GM19468 (cell line): ENCODE results near the gene IGFLR1.
"Not testable (repeated sequence)": the region's sequence is repeated elsewhere in the genome, so short reads cannot be mapped to it uniquely, and the experiment has no call there.

Experiments
- ATAC-seq: cut with Tn5 transposase; IDR thresholded peaks from one replicate; pipeline ENCODE4 v1.9.1; 2021; ENCODE audit warnings: mild to moderate bottlenecking, moderate library complexity, moderate number of reproducible peaks; ENCODE audit not compliant: unreplicated experiment; ENCODE audit errors: extremely low read depth

IGFLR1 gene

GRCh38 chr19:35714601-35715354, 27.5 kb downstream of the IGFLR1 start:
- ATAC-seq, result no peak

GRCh38 chr19:35713904-35714495, 28.3 kb downstream of the IGFLR1 start:
- ATAC-seq, result no peak

DNA sequence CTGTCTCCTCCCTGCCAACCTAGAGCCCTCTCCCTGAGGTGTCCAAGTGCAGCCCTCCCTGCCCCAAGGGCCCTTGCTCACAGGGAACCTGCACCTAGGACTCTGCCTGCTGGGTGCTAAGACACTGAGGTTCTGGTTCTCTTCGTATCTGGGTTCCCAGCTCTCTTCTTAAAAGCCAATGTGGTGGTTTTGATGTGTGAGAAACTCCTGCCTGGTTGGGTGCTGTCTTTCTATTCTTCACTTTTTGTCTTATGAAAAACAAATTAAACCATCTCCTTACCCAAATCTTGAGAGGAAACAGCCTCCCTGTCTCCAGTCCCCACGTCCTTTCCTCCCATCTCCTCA, 28.8 kb downstream of the IGFLR1 start:
- ATAC-seq, result no peak

DNA sequence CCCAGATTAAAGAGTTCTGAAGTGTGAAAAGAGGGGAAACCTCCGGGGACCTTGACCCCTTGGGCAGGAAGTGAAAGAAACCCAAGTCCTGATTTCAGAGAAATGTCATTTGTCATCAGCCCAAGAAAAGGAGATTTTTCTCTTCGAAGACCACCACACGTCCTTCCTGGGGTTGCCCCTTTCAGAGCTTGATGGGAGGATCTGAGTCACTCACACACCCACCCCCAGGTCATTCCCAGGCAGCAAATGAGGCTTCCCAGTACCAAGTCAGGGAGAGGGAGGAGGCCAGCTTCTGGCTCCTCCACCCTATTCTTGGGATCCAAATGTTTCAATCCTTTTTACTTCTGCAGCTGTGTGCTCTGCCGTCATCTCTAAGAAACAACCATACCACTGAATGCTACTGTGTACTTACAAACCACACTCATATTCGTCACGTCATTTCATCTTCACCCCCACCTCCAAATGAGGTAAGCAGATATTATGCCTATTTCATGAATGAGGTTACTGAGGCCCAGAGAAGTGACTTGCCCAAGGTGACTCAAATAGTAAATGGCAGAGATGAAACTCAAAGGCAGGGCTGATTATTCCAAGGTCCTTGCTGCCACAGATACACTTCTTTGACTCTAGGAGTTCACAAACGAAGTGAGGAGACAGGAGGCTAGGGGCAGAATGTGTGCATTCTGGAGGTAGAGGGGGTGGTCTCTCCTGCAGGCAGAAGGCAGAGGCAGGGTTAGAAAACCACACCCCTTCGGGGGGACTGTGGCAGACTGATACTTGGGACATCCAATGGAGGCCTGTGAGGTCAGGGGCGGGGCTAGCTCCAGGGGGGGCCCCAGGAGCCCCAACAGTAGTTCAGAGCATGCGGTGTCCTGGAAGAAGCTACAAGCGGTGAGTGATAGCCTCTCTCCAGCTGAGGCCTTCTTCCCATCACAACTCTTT, 29.4 kb downstream of the IGFLR1 start:
- no peak for ATAC-seq

GRCh38 chr19:35710784-35711723, 31.2 kb downstream of the IGFLR1 start:
- no peak for ATAC-seq

- ATAC-seq, result no peak
Measured at GRCh38 chr19:35708391-35708790, 33.9 kb downstream of the IGFLR1 start.

DNA sequence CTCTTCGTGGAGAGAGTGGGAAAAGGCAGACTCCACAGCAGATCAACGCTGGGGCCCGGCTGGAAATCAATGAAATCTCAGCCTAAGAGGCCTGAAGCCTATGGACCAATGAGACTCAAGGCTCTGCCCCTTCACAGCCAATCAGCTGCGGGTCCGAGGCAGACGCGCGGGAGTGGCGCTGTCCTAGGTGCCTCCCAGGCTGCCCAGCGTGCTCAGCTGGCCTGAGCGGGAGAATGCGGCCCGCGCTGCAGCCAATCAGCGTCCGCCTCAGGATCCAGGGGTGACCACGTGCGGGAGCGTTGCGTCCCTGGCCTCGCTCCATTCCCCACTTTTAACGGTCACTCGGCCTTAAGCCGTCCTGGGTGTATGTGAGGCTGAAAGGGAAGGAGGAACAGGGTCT, 38.0 kb downstream of the IGFLR1 start, which contains the start of gene ZBTB32:
Gene ZBTB32 (plus strand): TSS at position 341 of the 400 bp plus-strand sequence. CDS start 10,069 bp downstream, outside the sequence.
- no peak for ATAC-seq

DNA sequence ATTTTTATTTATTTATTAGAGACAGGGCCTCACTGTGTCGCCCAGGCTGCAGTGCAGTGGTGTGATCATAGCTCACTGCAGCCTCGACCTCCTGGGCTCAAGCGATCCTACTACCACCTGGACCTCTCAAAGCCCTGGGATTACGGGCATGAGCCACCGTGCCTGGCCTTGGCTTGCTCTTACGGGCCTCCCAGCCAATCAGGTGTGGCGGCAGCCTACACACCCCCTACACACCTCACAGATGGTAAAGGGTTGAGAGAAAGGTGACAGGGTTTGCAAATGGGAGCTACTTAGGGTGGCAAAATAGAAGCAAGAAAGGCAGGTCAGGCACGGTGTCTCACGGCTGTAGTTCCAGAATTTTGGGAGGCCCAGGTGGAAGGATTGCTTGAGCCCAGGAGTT, 38.9 kb downstream of the IGFLR1 start:
- no peak for ATAC-seq

DNA sequence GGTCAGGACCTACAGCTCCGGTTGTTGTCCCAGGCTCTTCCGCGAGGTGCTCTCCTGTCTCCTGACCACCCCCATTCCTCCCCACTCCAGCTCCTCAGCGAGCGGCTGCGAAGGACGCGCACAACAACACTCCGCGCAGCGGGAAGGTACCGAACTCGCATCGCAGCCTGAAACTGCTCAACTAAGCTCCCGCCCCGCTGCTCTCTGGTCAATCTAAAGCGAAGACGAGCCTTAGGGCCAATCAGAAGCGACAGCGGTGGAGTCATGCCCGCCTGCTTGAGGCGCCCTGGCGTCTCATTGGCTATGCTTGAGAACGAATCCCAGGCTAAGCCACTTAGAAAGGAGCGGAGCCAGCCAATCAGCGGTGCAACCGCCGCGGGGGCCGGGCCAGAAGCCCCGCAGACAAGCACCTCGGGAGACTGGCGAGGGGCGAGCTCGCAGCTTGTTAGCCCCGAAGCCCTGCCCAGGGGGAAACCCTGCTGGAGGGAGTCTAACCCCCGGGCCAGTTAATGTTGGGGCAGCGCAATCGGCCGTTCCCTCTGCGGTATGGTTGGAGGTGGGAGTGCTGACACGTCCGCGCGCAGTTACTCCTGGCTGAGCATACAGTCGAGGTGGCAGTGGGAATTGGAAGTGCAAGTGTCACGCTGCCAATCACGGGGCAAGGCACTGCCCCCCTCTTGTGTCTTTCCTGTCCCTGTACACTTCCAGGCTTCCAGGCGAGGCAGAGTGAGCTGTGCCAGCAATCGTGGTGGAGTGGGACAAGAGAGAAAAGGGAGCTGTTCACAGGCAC, 39.8 kb downstream of the IGFLR1 start:
- peak; percentile 85 for ATAC-seq

DNA sequence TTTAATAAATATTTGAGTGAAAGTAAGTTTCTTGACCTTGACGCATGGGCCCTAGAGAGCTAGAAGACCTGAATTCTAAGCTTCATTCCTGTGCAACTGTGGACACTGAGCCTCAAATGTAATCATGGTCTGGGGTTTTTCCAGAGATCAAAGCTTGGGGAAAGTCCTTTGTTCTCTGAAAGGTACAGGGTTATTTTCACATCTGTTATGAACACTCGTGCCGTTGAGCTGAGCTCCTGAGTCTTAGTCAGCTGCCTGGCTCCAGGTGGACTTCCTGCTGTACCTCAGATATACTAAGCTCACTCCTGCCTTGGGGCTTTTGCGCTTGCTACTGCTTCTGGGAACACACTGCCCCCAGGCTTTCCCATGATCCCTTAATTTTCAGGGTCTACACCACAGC, 45.4 kb downstream of the IGFLR1 start:
- ATAC-seq, result no peak

- no peak for ATAC-seq
Measured at GRCh38 chr19:35695895-35696422, 46.3 kb downstream of the IGFLR1 start.

DNA sequence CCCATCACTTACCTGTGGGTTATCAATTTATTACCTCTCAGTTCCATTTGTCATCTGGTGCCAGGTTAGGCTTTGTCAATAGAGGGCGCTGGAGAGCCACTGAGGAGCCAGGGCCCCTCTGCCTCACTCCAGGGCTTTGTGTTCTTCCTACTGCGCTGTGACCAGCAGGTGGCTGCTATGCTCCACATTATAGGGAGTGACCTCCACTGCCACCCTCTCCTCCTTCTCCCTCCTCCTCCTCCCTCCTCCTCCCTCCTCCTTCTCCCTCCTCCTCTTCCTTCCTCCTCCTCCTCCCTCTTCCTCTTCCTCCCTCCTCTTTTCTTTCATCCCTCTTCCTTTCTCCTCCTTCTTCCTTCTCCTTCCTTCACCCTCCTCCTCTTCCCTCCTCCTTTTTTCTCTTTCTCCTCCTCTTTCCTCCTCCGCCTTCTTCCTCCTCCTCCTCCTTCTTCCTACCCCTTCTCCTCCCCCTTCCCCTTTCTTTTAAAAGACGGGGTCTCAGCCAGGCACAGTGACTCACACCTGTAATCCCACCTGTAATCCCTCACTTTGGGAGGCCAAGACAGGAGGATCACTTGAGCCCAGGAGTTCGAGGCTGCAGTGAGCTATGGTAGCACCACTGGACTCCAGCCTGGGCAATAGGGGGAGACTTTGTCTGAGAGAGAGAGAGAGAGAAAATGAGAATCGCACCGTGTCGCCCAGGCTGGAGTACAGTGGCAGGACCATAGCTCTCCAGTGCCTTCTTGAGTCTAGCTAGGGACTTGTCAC, 48.2 kb downstream of the IGFLR1 start:
- ATAC-seq, result no peak

DNA sequence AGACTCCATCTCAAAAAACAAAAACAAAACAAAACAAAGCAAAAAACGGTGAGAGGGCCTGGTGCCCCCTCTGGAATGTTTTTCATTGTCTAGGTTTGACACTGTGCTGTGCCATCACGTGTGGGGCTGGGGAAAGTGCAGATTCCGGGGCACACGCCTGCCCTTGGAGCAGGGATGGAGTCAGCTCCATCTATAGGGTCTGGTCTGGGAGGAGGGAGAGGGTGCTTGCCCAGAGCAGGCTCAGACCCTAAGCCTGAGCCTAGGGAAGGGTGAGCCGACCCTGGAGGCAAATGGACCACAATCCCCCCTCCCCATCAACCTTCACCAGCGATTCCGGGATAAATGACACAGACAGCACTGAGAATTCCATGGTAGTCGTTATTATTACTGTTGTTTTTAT, 48.8 kb downstream of the IGFLR1 start:
- ATAC-seq, result no peak

- no peak for ATAC-seq
Measured at GRCh38 chr19:35692010-35692409, 50.2 kb downstream of the IGFLR1 start.

DNA sequence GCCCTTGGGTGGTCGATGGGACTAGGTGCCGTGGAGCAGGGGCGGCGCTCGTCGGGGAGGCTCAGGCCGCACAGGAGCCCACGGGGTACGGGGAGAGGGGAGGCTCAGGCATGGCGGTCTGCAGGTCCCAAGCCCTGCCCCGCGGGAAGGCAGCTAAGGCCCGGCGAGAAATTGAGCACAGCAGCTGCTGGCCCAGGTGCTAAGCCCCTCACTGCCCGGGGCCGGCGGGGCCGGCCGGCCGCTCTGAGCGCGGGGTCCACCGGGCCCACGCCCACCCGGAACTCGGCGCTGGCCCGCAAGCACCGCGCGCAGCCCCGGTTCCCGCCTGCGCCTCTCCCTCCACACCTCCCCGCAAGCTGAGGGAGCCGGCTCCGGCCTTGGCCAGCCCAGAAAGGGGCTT, 51.1 kb downstream of the IGFLR1 start:
- ATAC-seq, result not testable (repeated sequence)

- ATAC-seq, result no peak
Measured at GRCh38 chr19:35689836-35690235, 52.4 kb downstream of the IGFLR1 start.
